Esophagus squamous epithelium (tissue), 5 donors: ENCODE results near the gene NPY5R. TPM values are rescaled to one million over a fixed set of nuclear protein-coding genes. Genes with fewer than 3 reads are reported as not detected.

Source experiments
- DNase-seq: peaks from one replicate; lab custom pipeline; 2025; lab: John Stamatoyannopoulos, UW
- H3K27ac ChIP-seq, 4 donors: fragments of 200-600 bp; sonication (generic); one replicate each; pipeline ENCODE4 v1.5.1; 2016 to 2019; ENCODE audit warnings: mild to moderate bottlenecking in 1 of 4
- H3K27me3 ChIP-seq, 4 donors: fragments of 200-600 bp; sonication (generic); 1 replicate in 3 of 4; 2 replicates in 1 of 4; pipeline versions ENCODE4 v1.5.1 to v1.6.0; 2017 to 2021; ENCODE audit warnings: antibody characterized with exemption in 1 of 4
- H3K36me3 ChIP-seq, 3 donors: fragments of 200-600 bp; sonication (generic); one replicate each; pipeline ENCODE4 v1.5.1; 2016 to 2019
- H3K4me1 ChIP-seq, 3 donors: fragments of 200-600 bp; sonication (generic); one replicate each; pipeline ENCODE4 v1.5.1; 2017 to 2019
- H3K4me3 ChIP-seq, 4 donors: fragments of 200-600 bp; sonication (generic); 1 replicate in 3 of 4; 2 replicates in 1 of 4; pipeline ENCODE4 v1.5.1; 2016 to 2019; ENCODE audit warnings: mild to moderate bottlenecking in 2 of 4, moderate library complexity in 1 of 4
- H3K9me3 ChIP-seq, 3 donors: fragments of 200-600 bp; sonication (generic); one replicate each; pipeline ENCODE4 v1.5.1; 2016 to 2019
- CTCF ChIP-seq, 6 experiments: fragments of 450-650 bp in 4 of 6; fragments of 200-600 bp in 2 of 6; sonication (generic) in 2 of 6; IDR thresholded peaks; one replicate each; pipeline ENCODE4 v1.5.1; 2016 to 2019; ENCODE audit warnings: antibody characterized with exemption in 6 of 6, mild to moderate bottlenecking in 4 of 6, moderate library complexity in 4 of 6
- POLR2A ChIP-seq, 4 donors: fragments of 450-650 bp; IDR thresholded peaks; one replicate each; pipeline ENCODE4 v1.6.1; 2017; ENCODE audit warnings: antibody characterized with exemption in 4 of 4, mild to moderate bottlenecking in 4 of 4, moderate library complexity in 3 of 4
- WGBS, 2 donors: methylation state at CpG; one replicate each; pipeline ENCODE4 v1.1.5; 2018; 5-methylcytosine and 5-hydroxymethylcytosine counted together
- intact Hi-C: fragments of 100-400 bp; cut with DNase I; formaldehyde crosslinking; loops from one replicate; pipeline ENCODE4 v1.15.0; 2022
- total RNA-seq, 4 donors: library from RNA; depleted of rRNA; stranded (reverse); fragments of >200 nt; gene quantifications; one replicate each; pipeline ENCODE4 v1.1.0, GENCODE V29; 2016
- donor health status: DM: yes; HTN: yes; CAD: no.

The NPY5R gene
- total RNA-seq, 4 donors from 2014 or later, result under 0.01 to 0.44 TPM; not detected in 2

- peaks cover 0 to 46% (median 3%) of the 10 kb centered on the region in 4 donors for H3K27me3 ChIP-seq
- peaks cover 0 to 26% (median 4%) of the 10 kb centered on the region in 3 donors for H3K4me1 ChIP-seq
- H3K9me3 ChIP-seq, result no peaks in the 10 kb centered on the region
- 70 to 71% methylated on average over 3 of the region's 3 CpGs for WGBS, 2 donors
- TF ChIP-seq CTCF (IDR thresholded peaks at IDR 0.05) (no peak), POLR2A (IDR thresholded peaks at IDR 0.05) (no peak)
- DNase-seq, result no peak
- intact Hi-C loops, result loop anchor here (10.0 kb wide), 1 partner anchor 841 kb away; no protein-coding TSS in a partner anchor
- H3K27ac ChIP-seq, result no peak overlapping the region
- H3K36me3 ChIP-seq, result no peaks in the 10 kb centered on the region
- no peak overlapping the region for H3K4me3 ChIP-seq
Observed at GRCh38 chr4:163335384-163335783, 8.3 kb upstream of the NPY5R start.

GRCh38 chr4:163344147-163345125, 744 bp downstream of the NPY5R start:
- TF ChIP-seq CTCF (IDR thresholded peaks at IDR 0.05), result no peak
- TF ChIP-seq POLR2A (IDR thresholded peaks at IDR 0.05), result no peak
- no peak for DNase-seq
- H3K27ac ChIP-seq, result peak overlapping the region in 2 of 4 donors; percentile 45 to 51
- H3K36me3 ChIP-seq, result no peaks in the 10 kb centered on the region
- H3K27me3 ChIP-seq, result peaks cover 0 to 66% (median 12%) of the 10 kb centered on the region in 4 donors
- peaks cover 0 to 19% (median 10%) of the 10 kb centered on the region in 3 donors for H3K4me1 ChIP-seq
- H3K4me3 ChIP-seq, result peak overlapping the region; percentile 23 to 64 (median 40)
- intact Hi-C loops, result no loop called here
- 3 to 4% methylated on average over 7 to 11 of the region's 50 CpGs for WGBS, 2 donors
- no peaks in the 10 kb centered on the region for H3K9me3 ChIP-seq

GRCh38 chr4:163350672-163351071, 7.0 kb downstream of the NPY5R start:
- no peaks in the 10 kb centered on the region for H3K4me1 ChIP-seq
- intact Hi-C loops, result no loop called here
- H3K9me3 ChIP-seq, result no peaks in the 10 kb centered on the region
- H3K4me3 ChIP-seq, result no peak overlapping the region
- TF ChIP-seq POLR2A (IDR thresholded peaks at IDR 0.05) (no peak), CTCF (IDR thresholded peaks at IDR 0.05) (no peak)
- DNase-seq, result no peak
- no peak overlapping the region for H3K27ac ChIP-seq
- H3K27me3 ChIP-seq, result peaks cover 0 to 18% (median 0%) of the 10 kb centered on the region in 4 donors
- H3K36me3 ChIP-seq, result no peaks in the 10 kb centered on the region

- H3K27ac ChIP-seq, result no peak overlapping the region
- no peak for DNase-seq
- no peak for TF ChIP-seq CTCF (IDR thresholded peaks at IDR 0.05)
- no peak for TF ChIP-seq POLR2A (IDR thresholded peaks at IDR 0.05)
- 57 to 60% methylated on average over 3 of the region's 3 CpGs for WGBS, 2 donors
- H3K9me3 ChIP-seq, result no peaks in the 10 kb centered on the region
- no peaks in the 10 kb centered on the region for H3K36me3 ChIP-seq
- H3K4me1 ChIP-seq, result no peaks in the 10 kb centered on the region
- no peak overlapping the region for H3K4me3 ChIP-seq
- peaks cover 0 to 5% (median 0%) of the 10 kb centered on the region in 4 donors for H3K27me3 ChIP-seq
- intact Hi-C loops, result no loop called here
Observed at GRCh38 chr4:163353054-163353453, 9.4 kb downstream of the NPY5R start.

GRCh38 chr4:163356104-163356503, 12.4 kb downstream of the NPY5R start:
- TF ChIP-seq CTCF (IDR thresholded peaks at IDR 0.05) (no peak), POLR2A (IDR thresholded peaks at IDR 0.05) (no peak)
- Histone ChIP-seq H3K36me3 (no peaks in the 10 kb centered on the region), H3K4me1 (no peaks in the 10 kb centered on the region), H3K27ac (no peak overlapping the region), H3K9me3 (no peaks in the 10 kb centered on the region), H3K4me3 (no peak overlapping the region), H3K27me3 (no peaks in the 10 kb centered on the region)
- WGBS, 2 donors, result 85 to 95% methylated on average over 1 of the region's 1 CpG
- intact Hi-C loops, result no loop called here
- no peak for DNase-seq
